Measurements from ENCODE around the gene TTLL9.

GRCh38 chr20:31872406-31872805 is 2.0 kb downstream of the TTLL9 start:
- TF ChIP-seq POLR2AphosphoS5 (IDR thresholded peaks at IDR 0.05; ENCODE audit: low read depth, low read length): no peak
- no peak for TF ChIP-seq POLR2A (IDR thresholded peaks at IDR 0.05; ENCODE audit: low read depth, low read length)
- TF ChIP-seq TAF1 (IDR thresholded peaks at IDR 0.05; ENCODE audit: borderline replicate concordance, low read depth, low read length): no peak

Data from GM12892 (cell line).